GM19395 (cell line): ENCODE results near the gene EDNRB.

Experiments
- ATAC-seq: cut with Tn5 transposase; IDR thresholded peaks from one replicate; pipeline ENCODE4 v1.9.1; 2021; ENCODE audit warnings: mild to moderate bottlenecking, moderate library complexity; ENCODE audit not compliant: unreplicated experiment

Gene EDNRB

DNA sequence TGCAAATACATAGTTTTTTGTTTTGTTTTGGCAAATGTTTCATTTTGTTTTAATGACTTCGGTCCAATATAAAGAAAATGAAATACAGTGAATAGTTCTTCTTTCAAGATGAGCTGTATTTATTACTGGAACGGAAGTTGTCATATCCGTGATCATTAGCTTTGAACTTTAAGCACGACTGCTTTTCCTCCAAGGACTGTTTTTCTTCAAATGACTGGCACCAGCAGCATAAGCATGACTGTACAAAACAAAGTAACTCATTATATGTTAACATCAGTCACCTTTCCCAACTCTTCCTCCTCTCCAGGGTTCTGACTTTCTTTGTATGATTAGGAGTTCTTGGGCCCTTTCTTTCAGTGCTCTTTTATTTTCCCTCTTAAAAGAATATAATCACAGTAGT, 20.5 kb downstream of the EDNRB start:
- ATAC-seq = peak; percentile 93

DNA sequence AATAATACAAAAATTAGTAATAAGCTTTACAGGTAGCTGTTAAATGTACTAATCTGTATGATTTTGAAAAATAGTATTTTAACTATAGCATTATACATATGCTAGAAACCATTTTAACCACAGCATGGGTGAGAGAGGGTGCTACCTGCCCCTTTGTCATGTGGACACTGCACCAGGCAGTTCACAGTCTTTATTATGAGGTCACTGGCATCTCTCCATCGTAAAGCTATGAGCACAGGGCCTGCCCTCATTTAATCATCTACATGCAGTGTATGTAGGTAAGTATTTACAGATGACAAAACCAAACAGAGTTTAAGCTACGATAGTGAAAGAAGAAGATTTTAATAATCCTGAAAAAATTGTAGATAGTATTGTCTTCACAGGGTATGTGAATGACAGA, 21.7 kb downstream of the EDNRB start:
- no peak for ATAC-seq

DNA sequence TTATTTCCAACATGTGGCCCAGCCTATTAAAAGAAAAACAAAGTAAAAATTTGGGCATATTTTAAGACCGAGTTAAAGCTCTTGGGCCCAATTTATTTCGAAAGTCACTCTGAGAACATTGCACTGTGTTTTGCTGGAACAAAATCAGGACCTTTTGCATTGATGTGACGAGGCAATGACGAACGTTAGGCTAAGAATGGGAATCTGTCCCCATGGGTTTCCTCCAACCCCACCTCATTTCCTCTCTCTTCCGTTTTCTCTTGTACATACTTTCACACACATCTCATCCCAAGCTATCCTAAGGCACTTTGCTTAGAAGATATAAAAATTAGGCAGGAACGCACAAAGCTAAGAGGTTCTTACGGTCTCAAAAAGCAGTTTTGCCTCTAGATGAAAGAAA, 22.1 kb downstream of the EDNRB start:
- ATAC-seq = no peak

DNA sequence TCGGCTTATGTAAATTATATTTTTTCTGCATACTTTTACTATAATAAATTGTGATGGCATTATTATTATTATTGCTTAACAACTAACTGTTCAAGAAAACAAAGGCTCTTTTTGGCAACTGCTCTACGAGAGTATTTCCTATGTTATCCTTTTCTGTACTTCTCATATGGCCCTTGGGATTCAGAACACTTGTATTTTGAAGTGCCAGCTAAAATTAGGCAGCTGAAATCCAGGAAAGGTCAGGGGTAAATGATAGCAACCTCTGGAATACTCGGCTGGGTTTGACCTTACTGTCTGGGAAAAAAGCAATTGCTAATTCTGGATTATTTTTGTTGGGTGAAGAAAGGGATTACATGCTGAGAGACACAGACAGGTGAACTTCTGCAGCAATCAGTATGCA, 23.9 kb downstream of the EDNRB start:
- no peak for ATAC-seq

GRCh38 chr13:77893066-77893465, 25.6 kb downstream of the EDNRB start:
- ATAC-seq = no peak

DNA sequence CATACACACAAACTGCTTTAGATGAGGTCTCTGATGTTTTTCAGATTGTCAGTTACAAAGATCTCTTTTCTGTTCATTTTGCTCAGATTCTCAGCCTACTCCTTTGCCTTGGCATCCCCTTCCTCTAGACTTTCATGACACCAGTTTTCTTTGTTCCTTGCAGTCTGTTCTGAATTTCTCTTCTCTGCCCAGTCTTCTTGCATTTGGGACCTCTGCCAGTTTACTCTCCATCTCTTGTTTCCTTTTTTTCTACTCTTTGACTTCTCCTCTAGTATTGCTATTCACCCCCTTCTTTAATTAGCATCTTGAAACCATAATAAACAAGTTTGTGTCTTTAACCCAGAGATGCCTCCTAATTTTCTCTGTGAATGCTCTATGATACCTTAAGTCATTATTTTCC, 26.1 kb downstream of the EDNRB start:
- no peak for ATAC-seq

DNA sequence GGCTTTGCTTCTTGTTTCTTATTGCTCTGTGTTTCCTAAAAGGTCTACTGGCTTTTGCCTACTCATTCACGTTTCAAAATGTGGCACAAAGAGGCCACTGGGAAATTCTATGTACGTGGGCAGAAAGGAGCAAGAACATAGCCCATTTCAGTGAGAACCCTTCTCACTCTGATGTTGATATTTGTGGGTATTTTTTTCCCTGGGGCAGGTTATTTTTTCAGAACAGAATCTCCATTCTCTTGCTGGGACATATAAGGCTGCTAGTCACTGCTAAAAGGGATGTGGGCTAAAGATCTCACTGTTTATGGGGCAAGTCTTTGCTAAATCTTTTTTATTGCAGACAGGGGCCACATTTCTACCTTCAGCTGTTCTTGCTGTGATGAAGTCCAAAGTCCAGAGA, 27.1 kb downstream of the EDNRB start:
- no peak for ATAC-seq

GRCh38 chr13:77891041-77891440, 27.6 kb downstream of the EDNRB start:
- ATAC-seq = no peak

- ATAC-seq = no peak
Measured at GRCh38 chr13:77883328-77883727, 35.3 kb downstream of the EDNRB start.

DNA sequence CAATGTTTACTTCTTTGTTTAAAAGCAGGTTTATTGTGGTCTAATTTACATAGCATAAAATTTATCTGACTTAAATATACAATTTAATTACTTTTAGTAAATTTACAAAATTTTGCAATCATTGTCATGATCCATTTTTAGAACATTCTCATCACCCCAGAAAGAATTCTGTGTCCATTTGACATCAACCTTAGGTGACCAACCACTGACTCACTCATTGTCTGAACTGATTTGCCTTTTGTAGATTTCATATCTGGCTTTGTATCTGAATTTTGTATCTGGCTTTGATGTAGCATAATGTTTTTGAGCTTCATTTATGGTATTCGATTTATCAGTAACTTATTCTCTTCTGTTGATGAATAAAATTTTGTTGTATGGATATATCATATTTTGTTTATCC, 40.4 kb downstream of the EDNRB start:
- no peak for ATAC-seq

DNA sequence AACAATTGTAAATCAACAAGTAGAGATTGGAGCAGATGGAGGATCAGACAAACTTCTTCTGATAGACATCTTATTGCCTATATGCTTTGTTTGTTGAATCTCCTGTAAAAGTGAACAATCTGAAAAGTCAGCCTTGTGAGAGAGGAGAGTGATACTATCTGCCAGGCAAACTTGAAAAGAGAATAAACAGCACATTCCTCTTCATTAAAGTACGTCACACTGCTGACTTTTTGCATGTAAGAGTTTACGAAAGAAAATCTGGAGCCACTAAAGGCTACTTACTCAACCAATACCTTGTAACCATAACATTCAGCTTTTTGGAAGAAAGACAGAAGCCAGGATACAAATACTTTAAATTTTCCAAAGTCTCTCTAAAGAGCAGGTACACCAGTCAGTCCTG, 42.5 kb downstream of the EDNRB start:
- ATAC-seq = no peak

- no peak for ATAC-seq
Measured at GRCh38 chr13:77874406-77874805, 44.2 kb downstream of the EDNRB start.

DNA sequence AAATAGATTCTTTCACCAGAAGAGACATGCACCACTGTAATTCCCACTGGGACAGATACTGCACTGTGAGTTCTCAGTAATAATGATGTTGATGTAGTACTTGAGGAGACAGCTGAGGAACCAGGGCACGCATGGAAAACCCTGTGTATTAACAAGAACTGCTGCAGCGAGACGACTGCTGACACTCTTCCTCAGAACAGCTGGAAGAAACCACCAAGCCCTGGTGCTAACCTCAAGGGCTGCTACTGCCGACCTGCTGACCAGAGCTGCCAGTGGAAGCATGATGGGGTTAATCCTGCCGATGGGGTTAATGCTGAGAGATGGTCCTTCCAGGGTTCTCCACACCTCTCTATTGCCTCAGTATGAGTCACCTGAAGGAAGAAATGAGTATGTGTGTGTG, 45.6 kb downstream of the EDNRB start:
- no peak for ATAC-seq

DNA sequence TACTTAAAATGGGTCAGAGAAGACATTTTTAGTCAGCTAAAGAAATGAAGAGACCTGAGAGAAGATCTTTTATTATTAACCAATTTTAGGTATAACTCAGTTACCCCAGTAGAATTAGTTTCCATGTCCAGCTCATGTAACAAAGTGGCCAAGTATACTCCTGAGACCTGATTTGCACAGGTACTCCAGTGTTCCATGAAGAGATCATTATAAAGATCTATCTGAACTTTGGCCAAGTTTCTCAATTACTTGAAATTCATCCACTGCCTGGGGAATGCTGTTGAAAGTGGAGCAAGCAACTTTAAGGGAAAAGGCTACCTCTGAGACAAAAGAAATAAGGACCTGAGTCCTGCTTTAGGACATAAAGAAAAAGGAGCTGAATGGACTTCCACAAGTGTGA, 47.0 kb downstream of the EDNRB start:
- no peak for ATAC-seq

DNA sequence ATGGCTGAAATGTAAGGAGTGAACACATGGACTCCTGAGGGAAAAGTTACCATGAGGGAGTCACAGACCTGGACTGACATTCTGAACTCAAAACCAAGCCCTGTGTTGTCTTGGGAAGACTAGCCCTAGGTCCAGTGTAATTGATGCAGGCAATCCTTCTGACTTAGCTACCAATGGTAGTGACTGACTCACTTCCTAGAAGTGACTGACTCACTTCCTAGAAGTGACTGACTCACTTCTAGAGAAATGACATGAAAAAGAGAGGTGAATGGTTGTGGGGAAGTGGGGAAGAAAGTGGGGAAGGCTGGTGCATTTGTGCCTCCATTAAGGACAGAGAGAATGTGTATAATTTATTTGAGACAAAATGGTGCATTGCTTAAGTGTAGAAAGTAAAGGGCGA, 49.9 kb downstream of the EDNRB start:
- ATAC-seq = no peak

GRCh38 chr13:77866971-77867370, 51.7 kb downstream of the EDNRB start:
- no peak for ATAC-seq

GRCh38 chr13:77865622-77866021, 53.0 kb downstream of the EDNRB start:
- ATAC-seq = no peak

- ATAC-seq = no peak
Measured at GRCh38 chr13:77863144-77863543, 55.5 kb downstream of the EDNRB start.

DNA sequence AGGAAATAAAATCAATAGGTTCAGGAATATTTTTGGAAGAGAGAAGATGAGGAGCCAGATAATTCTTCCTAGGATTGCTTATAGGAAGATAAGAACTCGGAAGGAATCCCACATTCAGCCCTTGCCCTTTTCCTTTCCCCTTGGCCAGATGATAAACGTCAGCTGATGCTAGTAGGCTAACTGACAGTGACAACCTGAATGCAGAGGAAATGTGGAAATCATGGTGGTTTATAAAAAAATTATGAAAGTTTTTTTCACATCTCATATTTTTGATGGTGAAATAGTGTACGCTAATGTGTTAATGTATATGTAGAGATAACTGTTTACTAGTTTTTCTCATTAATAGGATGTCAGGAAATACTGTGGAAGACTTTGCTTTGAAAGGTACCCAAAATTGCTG, 56.9 kb downstream of the EDNRB start:
- ATAC-seq = no peak

DNA sequence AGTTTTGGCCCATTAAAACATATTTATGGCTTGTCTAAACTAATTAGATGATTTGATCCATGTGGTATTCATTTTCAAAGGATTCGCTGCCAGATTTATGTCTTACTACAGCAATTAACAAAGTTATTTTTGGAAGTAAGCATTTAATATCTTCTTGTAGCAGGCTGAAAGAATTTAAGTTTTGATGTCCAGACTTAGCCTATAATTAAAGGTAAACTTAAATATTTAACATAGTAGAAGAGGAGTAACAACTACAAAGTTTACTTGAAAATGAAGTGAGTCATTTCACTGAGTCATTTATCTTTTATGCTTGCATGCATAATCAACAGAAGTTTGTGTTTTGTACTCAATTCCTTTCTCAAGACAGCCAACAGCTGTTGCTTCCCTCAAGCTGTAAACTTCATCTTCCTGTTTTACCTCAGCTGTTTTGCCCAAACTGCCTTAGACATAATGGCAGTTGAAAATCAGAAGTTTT, 58.1 kb downstream of the EDNRB start:
- no peak for ATAC-seq

- no peak for ATAC-seq
Measured at GRCh38 chr13:77859450-77859849, 59.2 kb downstream of the EDNRB start.

GRCh38 chr13:77857531-77858209, 61.0 kb downstream of the EDNRB start:
- ATAC-seq = no peak

- no peak for ATAC-seq
Measured at GRCh38 chr13:77853703-77854102, 64.9 kb downstream of the EDNRB start.
